HepG2 (cell line): ENCODE data around the gene C1QL4. TPM values are rescaled to one million over a fixed set of nuclear protein-coding genes. Genes with fewer than 3 reads are reported as not detected.

Source experiments
- ATF6 ChIP-seq: sonication (generic); formaldehyde crosslinking; conservative IDR thresholded peaks from 2 replicates; pipeline ENCODE4 v1.4.0; 2020; ENCODE audit warnings: missing genetic modification reagents
- MEF2D ChIP-seq: sonication (generic); formaldehyde crosslinking; IDR thresholded peaks from 2 replicates; pipeline ENCODE4 v1.5.1; 2020; ENCODE audit warnings: mild to moderate bottlenecking, missing genetic modification reagents
- RARA ChIP-seq: IDR thresholded peaks from 2 replicates; pipeline ENCODE4 v1.6.1; 2016; ENCODE audit warnings: missing genetic modification reagents, missing compliant biosample characterization
- TMF1 ChIP-seq: sonication (generic); formaldehyde crosslinking; IDR thresholded peaks from 2 replicates; pipeline ENCODE4 v1.8.1; 2022; ENCODE audit warnings: low read depth, missing genetic modification reagents
- USF2 ChIP-seq, 2 experiments: sonication (generic) in 1 of 2; formaldehyde crosslinking in 1 of 2; IDR thresholded peaks; 2 replicates each; pipeline versions ENCODE4 v1.5.1 to v1.6.1; 2011 to 2020; ENCODE audit warnings: borderline replicate concordance in 1 of 2, low read depth in 1 of 2, low read length in 1 of 2, mild to moderate bottlenecking in 1 of 2, missing genetic modification reagents in 1 of 2, moderate library complexity in 1 of 2
- ZBTB34 ChIP-seq: sonication (generic); formaldehyde crosslinking; IDR thresholded peaks from 2 replicates; pipeline ENCODE4 v1.8.0; 2022; ENCODE audit warnings: mild to moderate bottlenecking, missing genetic modification reagents
- ZNF30 ChIP-seq: sonication (generic); formaldehyde crosslinking; IDR thresholded peaks from 2 replicates; pipeline ENCODE4 v1.5.0; 2020; ENCODE audit warnings: mild to moderate bottlenecking, missing genetic modification reagents
- ZNF773 ChIP-seq: sonication (generic); formaldehyde crosslinking; IDR thresholded peaks from 2 replicates; pipeline ENCODE4 v1.4.0; 2020; ENCODE audit warnings: missing genetic modification reagents, borderline replicate concordance
- ZNF850 ChIP-seq: sonication (generic); formaldehyde crosslinking; conservative IDR thresholded peaks from 2 replicates; pipeline ENCODE4 v1.9.0; 2021; ENCODE audit warnings: mild to moderate bottlenecking, missing genetic modification reagents
- ZSCAN21 ChIP-seq: sonication (generic); formaldehyde crosslinking; IDR thresholded peaks from 2 replicates; pipeline ENCODE4 v1.8.0; 2022; ENCODE audit warnings: mild to moderate bottlenecking, missing genetic modification reagents, moderate library complexity, borderline replicate concordance
- polyA plus RNA-seq, 8 experiments: library from polyadenylated mRNA; depleted of rRNA in 3 of 8; stranded (reverse) in 7 of 8; unstranded in 1 of 8; fragments of >200 nt; fragmentation: Illumina TruSeq in 4 of 8; extraction: Trizol in 4 of 8; gene quantifications; 2 replicates each; pipeline versions ENCODE4 v1.2.1 to v1.2.3, GENCODE V29; 2011 to 2016; ENCODE audit warnings: low read depth in 4 of 8, missing spikeins in 1 of 8, mixed read lengths in 1 of 8; ENCODE audit not compliant: insufficient read depth in 1 of 8
- total RNA-seq, 5 experiments: library from RNA; depleted of rRNA; stranded (reverse); fragments of >200 nt; fragmentation: Illumina TruSeq; extraction: Trizol; gene quantifications; 2 replicates each; pipeline ENCODE4 v1.2.3, GENCODE V29; 2016; ENCODE audit warnings: low read depth in 1 of 5

The C1QL4 gene
- total and polyA plus RNA-seq, 2 of the 13 experiments (the other 11 are each of a cell fraction or from before 2014, with no cell fraction given): 0.03 TPM; not detected in 1

GRCh38 chr12:49301760-49302159 is 35.2 kb downstream of the C1QL4 start (continued):
- TF ChIP-seq ZNF850 (no peak), ZSCAN21 (CRISPR knock-in tag) (no peak), ZNF30 (CRISPR knock-in tag) (no peak), ATF6 (CRISPR knock-in tag) (no peak), TMF1 (CRISPR knock-in tag) (no peak), ZBTB34 (CRISPR knock-in tag) (no peak), ZNF773 (CRISPR knock-in tag) (no peak), RARA (CRISPR knock-in tag) (no peak), USF2 (IDR thresholded peaks at IDR 0.05; ENCODE audit: low read depth, low read length) (no peak), USF2 (CRISPR knock-in tag; IDR thresholded peaks at IDR 0.05; ENCODE audit: borderline replicate concordance) (no peak), MEF2D (CRISPR knock-in tag) (no peak)
